Liver (tissue), 9 donors: ENCODE results near the gene KRTAP5-6. TPM values are rescaled to one million over a fixed set of nuclear protein-coding genes. Genes with fewer than 3 reads are reported as not detected.

Experiments
- DNase-seq: peaks from one replicate; pipeline ENCODE4 v3.0.0-alpha.2; 2017; ENCODE audit warnings: low spot score
- H3K27ac ChIP-seq, 2 donors: one replicate each; pipeline ENCODE4 v1.7.0; 2013; ENCODE audit warnings: inconsistent platforms in 2 of 2, low read length in 2 of 2, control low read depth in 1 of 2, low read depth in 1 of 2, mild to moderate bottlenecking in 1 of 2
- H3K27me3 ChIP-seq, 4 donors: one replicate each; pipeline versions ENCODE4 v1.6.1 to v1.7.0; 2013; ENCODE audit warnings: low read length in 3 of 4, inconsistent platforms in 1 of 4, mild to moderate bottlenecking in 1 of 4, moderate library complexity in 1 of 4; ENCODE audit not compliant: control insufficient read depth in 4 of 4, insufficient read depth in 4 of 4
- H3K36me3 ChIP-seq, 4 donors: one replicate each; pipeline versions ENCODE4 v1.6.1 to v1.7.0; 2013; ENCODE audit warnings: low read length in 3 of 4, mild to moderate bottlenecking in 3 of 4, low read depth in 1 of 4, moderate library complexity in 1 of 4; ENCODE audit not compliant: control insufficient read depth in 4 of 4, insufficient read depth in 3 of 4
- H3K4me1 ChIP-seq, 4 donors: one replicate each; pipeline versions ENCODE4 v1.6.1 to v1.7.0; 2013; ENCODE audit warnings: low read length in 3 of 4, mild to moderate bottlenecking in 3 of 4, moderate library complexity in 1 of 4; ENCODE audit not compliant: control insufficient read depth in 4 of 4, insufficient read depth in 4 of 4
- H3K4me3 ChIP-seq, 3 donors: one replicate each; pipeline versions ENCODE4 v1.6.1 to v1.7.0; 2013; ENCODE audit warnings: low read length in 3 of 3, control low read depth in 1 of 3, low read depth in 1 of 3, mild to moderate bottlenecking in 1 of 3
- H3K9ac ChIP-seq, 2 donors: one replicate each; pipeline ENCODE4 v1.7.0; 2013; ENCODE audit warnings: low read length in 2 of 2, mild to moderate bottlenecking in 2 of 2, moderate library complexity in 2 of 2, control low read depth in 1 of 2, low read depth in 1 of 2
- H3K9me3 ChIP-seq, 4 donors: one replicate each; pipeline versions ENCODE4 v1.6.1 to v1.7.0; 2013; ENCODE audit warnings: low read length in 3 of 4; ENCODE audit not compliant: control insufficient read depth in 4 of 4
- ATF3 ChIP-seq: IDR thresholded peaks from 2 replicates; pipeline ENCODE4 v1.6.1; 2016; ENCODE audit warnings: antibody characterized with exemption
- CTCF ChIP-seq: fragments of 150-350 bp; IDR thresholded peaks from 2 replicates; pipeline ENCODE4 v1.5.1; 2017; ENCODE audit warnings: improper control_type of control experiment, low read depth, low read length; ENCODE audit not compliant: missing input control
- FOXA2 ChIP-seq: IDR thresholded peaks from 2 replicates; pipeline ENCODE4 v1.6.1; 2016; ENCODE audit warnings: antibody characterized with exemption
- HNF4A ChIP-seq, 2 donors: conservative IDR thresholded peaks; 2 replicates each; pipeline ENCODE4 v1.6.1; 2016; ENCODE audit warnings: antibody characterized with exemption in 2 of 2, mild to moderate bottlenecking in 2 of 2
- HNF4G ChIP-seq: IDR thresholded peaks from 2 replicates; pipeline ENCODE4 v1.6.1; 2016; ENCODE audit warnings: antibody characterized with exemption
- JUND ChIP-seq, 2 donors: IDR thresholded peaks; 2 replicates each; pipeline ENCODE4 v1.6.1; 2016; ENCODE audit warnings: antibody characterized with exemption in 2 of 2
- MAX ChIP-seq: IDR thresholded peaks from 2 replicates; pipeline ENCODE4 v1.6.1; 2016; ENCODE audit warnings: antibody characterized with exemption
- NR2F2 ChIP-seq: IDR thresholded peaks from 2 replicates; pipeline ENCODE4 v1.6.1; 2016; ENCODE audit warnings: antibody characterized with exemption
- RAD21 ChIP-seq, 2 donors: IDR thresholded peaks; 2 replicates each; pipeline ENCODE4 v1.6.1; 2016; ENCODE audit warnings: antibody characterized with exemption in 2 of 2, mild to moderate bottlenecking in 2 of 2
- REST ChIP-seq: IDR thresholded peaks from 2 replicates; pipeline ENCODE4 v1.6.1; 2016; ENCODE audit warnings: antibody characterized with exemption, mild to moderate bottlenecking
- RXRA ChIP-seq, 2 donors: IDR thresholded peaks; 2 replicates each; pipeline ENCODE4 v1.6.1; 2017 to 2018; ENCODE audit warnings: antibody characterized with exemption in 2 of 2, mild to moderate bottlenecking in 1 of 2
- SP1 ChIP-seq: IDR thresholded peaks from 2 replicates; pipeline ENCODE4 v1.6.1; 2018; ENCODE audit warnings: antibody characterized with exemption, mild to moderate bottlenecking
- TAF1 ChIP-seq: conservative IDR thresholded peaks from 2 replicates; pipeline ENCODE4 v1.6.1; 2016; ENCODE audit warnings: antibody characterized with exemption, mild to moderate bottlenecking
- YY1 ChIP-seq: IDR thresholded peaks from 2 replicates; pipeline ENCODE4 v1.6.1; 2016; ENCODE audit warnings: antibody characterized with exemption, mild to moderate bottlenecking
- ZBTB33 ChIP-seq: IDR thresholded peaks from 2 replicates; pipeline ENCODE4 v1.6.1; 2016; ENCODE audit warnings: antibody characterized with exemption
- WGBS: extraction: QIAGEN DNeasy Blood & Tissue Kit; methylation state at CpG from one replicate; pipeline ENCODE4 v1.1.7; 2013; 5-methylcytosine and 5-hydroxymethylcytosine counted together
- polyA plus RNA-seq, 2 donors: library from polyadenylated mRNA; stranded (reverse) in 1 of 2; unstranded in 1 of 2; fragments of 200-250 nt in 1 of 2; fragments of >200 nt in 1 of 2; fragmentation: Nextera tagmentation in 1 of 2; extraction: Ambion mirVana in 1 of 2; gene quantifications; one replicate each; pipeline versions ENCODE4 v1.2.1 to v1.2.3, GENCODE V29; 2013 to 2015
- total RNA-seq, 2 donors: library from RNA; depleted of rRNA; stranded (reverse); fragments of >200 nt; gene quantifications; one replicate each; pipeline ENCODE4 v1.2.3, GENCODE V29; 2014
- donor health status: healthy.
- donor health status: healthy.
- donor health status: healthy.
- donor health status: healthy.
- donor health status: healthy.

Gene KRTAP5-6
- total and polyA plus RNA-seq, 4 donors = 0.84 to 1.2 TPM; not detected in 2

- DNase-seq = no peak
- peaks cover 4 to 22% (median 16%) of the 10 kb centered on the region in 4 donors for H3K9me3 ChIP-seq
- peaks cover 0 to 3% (median 0%) of the 10 kb centered on the region in 4 donors for H3K4me1 ChIP-seq
- H3K27me3 ChIP-seq = peaks cover 0 to 2% (median under 1%) of the 10 kb centered on the region in 4 donors
- WGBS = 56% methylated on average over 3 of the region's 3 CpGs
- no peak for TF ChIP-seq HNF4G
- no peak for TF ChIP-seq CTCF
- no peak for TF ChIP-seq TAF1
- no peak for TF ChIP-seq SP1
- no peak for TF ChIP-seq HNF4A (conservative IDR thresholded peaks at IDR 0.05)
- no peak for TF ChIP-seq FOXA2
- TF ChIP-seq REST = no peak
- TF ChIP-seq YY1 = no peak
- no peak for TF ChIP-seq RXRA (IDR thresholded peaks at IDR 0.05)
- no peak for TF ChIP-seq ZBTB33
- TF ChIP-seq RAD21 (IDR thresholded peaks at IDR 0.05) = no peak
- TF ChIP-seq NR2F2 = no peak
- no peak for TF ChIP-seq JUND (IDR thresholded peaks at IDR 0.05)
- TF ChIP-seq ATF3 = no peak
- no peak overlapping the region for H3K9ac ChIP-seq
- no peak overlapping the region for H3K27ac ChIP-seq
- H3K4me3 ChIP-seq = no peak overlapping the region
- no peaks in the 10 kb centered on the region for H3K36me3 ChIP-seq
These were observed 39.5 kb downstream of the KRTAP5-6 start for GRCh38 chr11:1736447-1736992.

- peaks cover 4 to 22% (median 16%) of the 10 kb centered on the region in 4 donors for H3K9me3 ChIP-seq
- no peak overlapping the region for H3K9ac ChIP-seq
- no peak for DNase-seq
- peaks cover 0 to 3% (median 0%) of the 10 kb centered on the region in 4 donors for H3K4me1 ChIP-seq
- no peak overlapping the region for H3K4me3 ChIP-seq
- WGBS = 79% methylated on average over 6 of the region's 6 CpGs
- no peaks in the 10 kb centered on the region for H3K36me3 ChIP-seq
- no peak overlapping the region for H3K27ac ChIP-seq
- H3K27me3 ChIP-seq = peaks cover 0 to 2% (median 0%) of the 10 kb centered on the region in 4 donors
- TF ChIP-seq CTCF (no peak), FOXA2 (no peak), MAX (no peak), HNF4G (no peak), TAF1 (no peak), JUND (IDR thresholded peaks at IDR 0.05) (no peak), YY1 (no peak), RXRA (IDR thresholded peaks at IDR 0.05) (no peak), ZBTB33 (no peak)
These were observed 40.2 kb downstream of the KRTAP5-6 start for GRCh38 chr11:1737080-1737757.
